ENCODE data around the gene NOS1. TPM values are rescaled to one million over a fixed set of nuclear protein-coding genes. Genes with fewer than 3 reads are reported as not detected.

Gene NOS1
- total and polyA plus RNA-seq, 2 experiments from 2014 or later: 0.63 to 3.0 TPM

- no peaks in the 10 kb centered on the region for H3K79me2 ChIP-seq (replicated peaks; ENCODE audit: insufficient read depth)
- DNase-seq (ENCODE audit: low spot score): no peak
- no peaks in the 10 kb centered on the region for H3K4me1 Mint-ChIP-seq
- H3K27ac Mint-ChIP-seq: no peak overlapping the region
- no peaks in the 10 kb centered on the region for H3K9me2 ChIP-seq (ENCODE audit: insufficient read depth)
- H3K4me3 ChIP-seq: no peak overlapping the region
- H2AFZ ChIP-seq: no peak overlapping the region
- H3K36me3 ChIP-seq (ENCODE audit: insufficient read depth): no peaks in the 10 kb centered on the region
- H4K20me1 ChIP-seq (replicated peaks; ENCODE audit: insufficient read depth): no peaks in the 10 kb centered on the region
- H3K27me3 Mint-ChIP-seq (ENCODE audit: insufficient read depth, low read depth, poor library complexity): peaks cover 3% of the 10 kb centered on the region
- no peak overlapping the region for H3K27ac ChIP-seq (ENCODE audit: low read depth)
- TF ChIP-seq CREB1 (CRISPR knock-in tag; IDR thresholded peaks at IDR 0.05; ENCODE audit: low read depth) (no peak), NANOG (IDR thresholded peaks at IDR 0.05; ENCODE audit: borderline replicate concordance) (no peak), ZNF331 (CRISPR knock-in tag; IDR thresholded peaks at IDR 0.05; ENCODE audit: low read depth) (no peak), JUNB (IDR thresholded peaks at IDR 0.05; ENCODE audit: unreplicated experiment) (no peak), CTCF (conservative IDR thresholded peaks at IDR 0.05; ENCODE audit: low read depth in 2 of 2) (no peak), EZH2phosphoT487 (IDR thresholded peaks at IDR 0.05; ENCODE audit: unreplicated experiment) (no peak), EZH2 (IDR thresholded peaks at IDR 0.05; ENCODE audit: low read depth, unreplicated experiment) (no peak), ZNF114 (CRISPR knock-in tag; IDR thresholded peaks at IDR 0.05) (no peak), ZNF462 (CRISPR knock-in tag; IDR thresholded peaks at IDR 0.05) (no peak), STAT1 (IDR thresholded peaks at IDR 0.05; ENCODE audit: unreplicated experiment) (no peak), ETS1 (IDR thresholded peaks at IDR 0.05) (no peak), REST (IDR thresholded peaks at IDR 0.05; ENCODE audit: unreplicated experiment) (no peak), POLR2AphosphoS5 (IDR thresholded peaks at IDR 0.05; ENCODE audit: low read depth) (no peak)
- ATAC-seq: no peak
- no peaks in the 10 kb centered on the region for H3K27me3 ChIP-seq (ENCODE audit: insufficient read depth)
- H3K4me3 Mint-ChIP-seq: no peak overlapping the region
- H3K4me2 ChIP-seq: no peak overlapping the region
- no peaks in the 10 kb centered on the region for H3F3A ChIP-seq (replicated peaks; ENCODE audit: low read depth)
- H3K4me1 ChIP-seq (ENCODE audit: insufficient read depth): no peaks in the 10 kb centered on the region
- peaks cover 3% of the 10 kb centered on the region; the same call in 1 of the 3 replicates for H3K9me3 Mint-ChIP-seq
- H3K36me3 Mint-ChIP-seq (ENCODE audit: low read depth): no peaks in the 10 kb centered on the region
These were observed 39.5 kb upstream of the NOS1 start for GRCh38 chr12:117400912-117401311.
